Peyer's patch (tissue), 4 donors: ENCODE measurements around the gene SAFB.

Experiments used
- CTCF ChIP-seq, 6 experiments: fragments of 450-650 bp in 4 of 6; fragments of 200-600 bp in 2 of 6; sonication (generic) in 1 of 6; IDR thresholded peaks; one replicate each; pipeline ENCODE4 v1.5.1; 2017 to 2019; ENCODE audit warnings: antibody characterized with exemption in 6 of 6, mild to moderate bottlenecking in 3 of 6, moderate library complexity in 1 of 6
- POLR2A ChIP-seq, 2 donors: fragments of 450-650 bp; IDR thresholded peaks; one replicate each; pipeline ENCODE4 v1.5.1; 2017; ENCODE audit warnings: antibody characterized with exemption in 2 of 2, mild to moderate bottlenecking in 2 of 2, moderate library complexity in 2 of 2

DNA sequence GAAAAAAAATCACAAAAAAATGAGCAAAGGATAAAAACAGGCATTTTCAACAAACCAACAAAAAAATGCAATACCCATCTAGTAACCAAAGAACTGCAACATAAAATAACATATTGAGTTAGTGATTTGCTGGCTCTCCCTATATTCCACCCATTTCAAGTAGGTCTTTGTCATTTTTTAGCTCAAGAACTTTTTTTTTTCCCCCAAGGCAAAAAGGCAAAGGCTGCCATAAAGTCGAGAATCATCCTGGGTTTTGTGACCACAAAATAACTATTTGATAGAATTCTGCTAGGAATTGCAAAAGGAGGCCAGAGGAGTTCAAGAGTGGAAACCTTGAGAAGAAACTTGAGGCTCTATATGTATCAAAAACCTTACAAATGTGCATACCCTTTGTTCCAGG is 5.8 kb upstream of the SAFB start:
- TF ChIP-seq CTCF (IDR thresholded peaks at IDR 0.05), result no peak
- no peak for TF ChIP-seq POLR2A (IDR thresholded peaks at IDR 0.05)
